ENCODE results near the gene UNC5A.
A peak's percentile ranks its signal among the peaks of the same experiment; 100 is the strongest.
"Not testable (repeated sequence)": the region's sequence is repeated elsewhere in the genome, so short reads cannot be mapped to it uniquely, and the experiment has no call there.

Gene UNC5A

GRCh38 chr5:176864755-176865154 is 54.4 kb downstream of the UNC5A start:
- DNase-seq = no peak

GRCh38 chr5:176865964-176866363 is 55.6 kb downstream of the UNC5A start:
- DNase-seq = no peak

GRCh38 chr5:176866707-176867310 is 56.5 kb downstream of the UNC5A start:
- no peak for DNase-seq

- no peak for DNase-seq
Observed at GRCh38 chr5:176868126-176868525, 57.8 kb downstream of the UNC5A start.

- no peak for DNase-seq
Observed at GRCh38 chr5:176868731-176869130, 58.4 kb downstream of the UNC5A start.

GRCh38 chr5:176869501-176870109 is 59.2 kb downstream of the UNC5A start:
- no peak for DNase-seq

- DNase-seq = peak; percentile 43
Observed at GRCh38 chr5:176870110-176870591, 59.8 kb downstream of the UNC5A start.

GRCh38 chr5:176870644-176871043 is 60.3 kb downstream of the UNC5A start:
- not testable (repeated sequence) for DNase-seq

- not testable (repeated sequence) for DNase-seq
Observed at GRCh38 chr5:176872586-176872985, 62.2 kb downstream of the UNC5A start.

- DNase-seq = not testable (repeated sequence)
Observed at GRCh38 chr5:176873011-176873410, 62.7 kb downstream of the UNC5A start.

GRCh38 chr5:176873541-176874172 is 63.3 kb downstream of the UNC5A start:
- DNase-seq = no peak

- no peak for DNase-seq
Observed at GRCh38 chr5:176874198-176874780, 63.9 kb downstream of the UNC5A start.

- no peak for DNase-seq
Observed at GRCh38 chr5:176875014-176875550, 64.7 kb downstream of the UNC5A start.

- no peak for DNase-seq
Observed at GRCh38 chr5:176875783-176876505, 65.6 kb downstream of the UNC5A start.

GRCh38 chr5:176876506-176877431 is 66.4 kb downstream of the UNC5A start:
- no peak for DNase-seq

GRCh38 chr5:176877793-176878331 is 67.5 kb downstream of the UNC5A start:
- DNase-seq = no peak

- no peak for DNase-seq
Observed at GRCh38 chr5:176878463-176878862, 68.1 kb downstream of the UNC5A start.

- DNase-seq = no peak
Observed at GRCh38 chr5:176878906-176879662, 68.7 kb downstream of the UNC5A start.

GRCh38 chr5:176879663-176880361 is 69.5 kb downstream of the UNC5A start:
- DNase-seq = no peak

All from fibroblast of skin of back (primary cell).